ENCODE results near the gene DOCK8.

DOCK8 gene

GRCh38 chr9:365436-365835 is 150.8 kb downstream of the DOCK8 start:
- Histone ChIP-seq H3K4me1 (ENCODE audit: control insufficient read depth, insufficient read depth, low read length) (no peaks in the 10 kb centered on the region), H3K36me3 (ENCODE audit: control insufficient read depth, insufficient read depth, low read length) (no peaks in the 10 kb centered on the region), H3K9me3 (ENCODE audit: control insufficient read depth, low read length) (no peaks in the 10 kb centered on the region), H3K4me3 (ENCODE audit: low read length) (no peak overlapping the region), H3K9ac (ENCODE audit: low read length) (no peak overlapping the region), H3K27me3 (ENCODE audit: control insufficient read depth, insufficient read depth, low read length) (no peaks in the 10 kb centered on the region)

GRCh38 chr9:366620-367019 is 152.0 kb downstream of the DOCK8 start:
- no peaks in the 10 kb centered on the region for H3K4me1 ChIP-seq (ENCODE audit: control insufficient read depth, insufficient read depth, low read length)
- no peak overlapping the region for H3K9ac ChIP-seq (ENCODE audit: low read length)
- no peaks in the 10 kb centered on the region for H3K9me3 ChIP-seq (ENCODE audit: control insufficient read depth, low read length)
- no peaks in the 10 kb centered on the region for H3K27me3 ChIP-seq (ENCODE audit: control insufficient read depth, insufficient read depth, low read length)
- H3K4me3 ChIP-seq (ENCODE audit: low read length), result no peak overlapping the region
- no peaks in the 10 kb centered on the region for H3K36me3 ChIP-seq (ENCODE audit: control insufficient read depth, insufficient read depth, low read length)

GRCh38 chr9:370086-370485 is 155.4 kb downstream of the DOCK8 start:
- Histone ChIP-seq H3K9me3 (ENCODE audit: control insufficient read depth, low read length) (no peaks in the 10 kb centered on the region), H3K4me3 (ENCODE audit: low read length) (no peak overlapping the region), H3K9ac (ENCODE audit: low read length) (no peak overlapping the region), H3K27me3 (ENCODE audit: control insufficient read depth, insufficient read depth, low read length) (no peaks in the 10 kb centered on the region), H3K36me3 (ENCODE audit: control insufficient read depth, insufficient read depth, low read length) (no peaks in the 10 kb centered on the region), H3K4me1 (ENCODE audit: control insufficient read depth, insufficient read depth, low read length) (no peaks in the 10 kb centered on the region)

- H3K36me3 ChIP-seq (ENCODE audit: control insufficient read depth, insufficient read depth, low read length), result no peaks in the 10 kb centered on the region
- H3K4me1 ChIP-seq (ENCODE audit: control insufficient read depth, insufficient read depth, low read length), result no peaks in the 10 kb centered on the region
- H3K9ac ChIP-seq (ENCODE audit: low read length), result no peak overlapping the region
- no peaks in the 10 kb centered on the region for H3K27me3 ChIP-seq (ENCODE audit: control insufficient read depth, insufficient read depth, low read length)
- H3K9me3 ChIP-seq (ENCODE audit: control insufficient read depth, low read length), result no peaks in the 10 kb centered on the region
- no peak overlapping the region for H3K4me3 ChIP-seq (ENCODE audit: low read length)
Observed at GRCh38 chr9:371349-371748, 156.7 kb downstream of the DOCK8 start.

GRCh38 chr9:372128-372527 is 157.5 kb downstream of the DOCK8 start:
- Histone ChIP-seq H3K4me1 (ENCODE audit: control insufficient read depth, insufficient read depth, low read length) (no peaks in the 10 kb centered on the region), H3K27me3 (ENCODE audit: control insufficient read depth, insufficient read depth, low read length) (no peaks in the 10 kb centered on the region), H3K9ac (ENCODE audit: low read length) (no peak overlapping the region), H3K9me3 (ENCODE audit: control insufficient read depth, low read length) (no peaks in the 10 kb centered on the region), H3K36me3 (ENCODE audit: control insufficient read depth, insufficient read depth, low read length) (no peaks in the 10 kb centered on the region), H3K4me3 (ENCODE audit: low read length) (no peak overlapping the region)

- H3K27me3 ChIP-seq (ENCODE audit: control insufficient read depth, insufficient read depth, low read length), result no peaks in the 10 kb centered on the region
- no peaks in the 10 kb centered on the region for H3K9me3 ChIP-seq (ENCODE audit: control insufficient read depth, low read length)
- no peaks in the 10 kb centered on the region for H3K36me3 ChIP-seq (ENCODE audit: control insufficient read depth, insufficient read depth, low read length)
- no peak overlapping the region for H3K4me3 ChIP-seq (ENCODE audit: low read length)
- no peaks in the 10 kb centered on the region for H3K4me1 ChIP-seq (ENCODE audit: control insufficient read depth, insufficient read depth, low read length)
- H3K9ac ChIP-seq (ENCODE audit: low read length), result no peak overlapping the region
Observed at GRCh38 chr9:373759-374206, 159.1 kb downstream of the DOCK8 start.

GRCh38 chr9:374736-375135 is 160.1 kb downstream of the DOCK8 start:
- Histone ChIP-seq H3K9me3 (ENCODE audit: control insufficient read depth, low read length) (no peaks in the 10 kb centered on the region), H3K4me1 (ENCODE audit: control insufficient read depth, insufficient read depth, low read length) (no peaks in the 10 kb centered on the region), H3K9ac (ENCODE audit: low read length) (no peak overlapping the region), H3K36me3 (ENCODE audit: control insufficient read depth, insufficient read depth, low read length) (no peaks in the 10 kb centered on the region), H3K27me3 (ENCODE audit: control insufficient read depth, insufficient read depth, low read length) (no peaks in the 10 kb centered on the region), H3K4me3 (ENCODE audit: low read length) (no peak overlapping the region)

- Histone ChIP-seq H3K9ac (ENCODE audit: low read length) (no peak overlapping the region), H3K27me3 (ENCODE audit: control insufficient read depth, insufficient read depth, low read length) (no peaks in the 10 kb centered on the region), H3K4me3 (ENCODE audit: low read length) (no peak overlapping the region), H3K4me1 (ENCODE audit: control insufficient read depth, insufficient read depth, low read length) (no peaks in the 10 kb centered on the region), H3K9me3 (ENCODE audit: control insufficient read depth, low read length) (no peaks in the 10 kb centered on the region), H3K36me3 (ENCODE audit: control insufficient read depth, insufficient read depth, low read length) (no peaks in the 10 kb centered on the region)
Observed at GRCh38 chr9:376115-376514, 161.4 kb downstream of the DOCK8 start.

GRCh38 chr9:378263-378662 is 163.6 kb downstream of the DOCK8 start:
- no peaks in the 10 kb centered on the region for H3K4me1 ChIP-seq (ENCODE audit: control insufficient read depth, insufficient read depth, low read length)

GRCh38 chr9:382383-382782 is 167.7 kb downstream of the DOCK8 start:
- no peak overlapping the region for H3K9ac ChIP-seq (ENCODE audit: low read length)
- no peaks in the 10 kb centered on the region for H3K27me3 ChIP-seq (ENCODE audit: control insufficient read depth, insufficient read depth, low read length)
- no peak overlapping the region for H3K4me3 ChIP-seq (ENCODE audit: low read length)
- no peaks in the 10 kb centered on the region for H3K4me1 ChIP-seq (ENCODE audit: control insufficient read depth, insufficient read depth, low read length)
- no peaks in the 10 kb centered on the region for H3K36me3 ChIP-seq (ENCODE audit: control insufficient read depth, insufficient read depth, low read length)
- H3K9me3 ChIP-seq (ENCODE audit: control insufficient read depth, low read length), result no peaks in the 10 kb centered on the region

More at GRCh38 chr9:378263-378662, 163.6 kb downstream of the DOCK8 start:
- Histone ChIP-seq H3K9ac (ENCODE audit: low read length) (no peak overlapping the region), H3K9me3 (ENCODE audit: control insufficient read depth, low read length) (no peaks in the 10 kb centered on the region), H3K36me3 (ENCODE audit: control insufficient read depth, insufficient read depth, low read length) (no peaks in the 10 kb centered on the region), H3K27me3 (ENCODE audit: control insufficient read depth, insufficient read depth, low read length) (no peaks in the 10 kb centered on the region), H3K4me3 (ENCODE audit: low read length) (no peak overlapping the region)

- Histone ChIP-seq H3K9ac (ENCODE audit: low read length) (no peak overlapping the region), H3K9me3 (ENCODE audit: control insufficient read depth, low read length) (no peaks in the 10 kb centered on the region), H3K27me3 (ENCODE audit: control insufficient read depth, insufficient read depth, low read length) (no peaks in the 10 kb centered on the region), H3K4me1 (ENCODE audit: control insufficient read depth, insufficient read depth, low read length) (no peaks in the 10 kb centered on the region), H3K36me3 (ENCODE audit: control insufficient read depth, insufficient read depth, low read length) (no peaks in the 10 kb centered on the region), H3K4me3 (ENCODE audit: low read length) (no peak overlapping the region)
Observed at GRCh38 chr9:385818-386398, 171.2 kb downstream of the DOCK8 start.

- H3K36me3 ChIP-seq (ENCODE audit: control insufficient read depth, insufficient read depth, low read length), result no peaks in the 10 kb centered on the region
- no peaks in the 10 kb centered on the region for H3K4me1 ChIP-seq (ENCODE audit: control insufficient read depth, insufficient read depth, low read length)
- H3K27me3 ChIP-seq (ENCODE audit: control insufficient read depth, insufficient read depth, low read length), result no peaks in the 10 kb centered on the region
- no peak overlapping the region for H3K4me3 ChIP-seq (ENCODE audit: low read length)
- H3K9me3 ChIP-seq (ENCODE audit: control insufficient read depth, low read length), result no peaks in the 10 kb centered on the region
- H3K9ac ChIP-seq (ENCODE audit: low read length), result no peak overlapping the region
Observed at GRCh38 chr9:389159-389558, 174.5 kb downstream of the DOCK8 start.

GRCh38 chr9:389758-390157 is 175.1 kb downstream of the DOCK8 start:
- H3K4me1 ChIP-seq (ENCODE audit: control insufficient read depth, insufficient read depth, low read length), result no peaks in the 10 kb centered on the region
- H3K9ac ChIP-seq (ENCODE audit: low read length), result no peak overlapping the region
- no peak overlapping the region for H3K4me3 ChIP-seq (ENCODE audit: low read length)
- no peaks in the 10 kb centered on the region for H3K9me3 ChIP-seq (ENCODE audit: control insufficient read depth, low read length)
- no peaks in the 10 kb centered on the region for H3K36me3 ChIP-seq (ENCODE audit: control insufficient read depth, insufficient read depth, low read length)
- no peaks in the 10 kb centered on the region for H3K27me3 ChIP-seq (ENCODE audit: control insufficient read depth, insufficient read depth, low read length)
